Mucosa of stomach (tissue), 1 donor: ENCODE results near the gene PAX9.

Experiments
- H3K27me3 ChIP-seq: one replicate; pipeline ENCODE4 v1.7.0; 2013; ENCODE audit warnings: mild to moderate bottlenecking, low read length; ENCODE audit not compliant: control insufficient read depth, insufficient read depth
- H3K36me3 ChIP-seq: one replicate; pipeline ENCODE4 v1.7.0; 2013; ENCODE audit warnings: low read length; ENCODE audit not compliant: control insufficient read depth, insufficient read depth
- H3K4me1 ChIP-seq: one replicate; pipeline ENCODE4 v1.7.0; 2013; ENCODE audit warnings: mild to moderate bottlenecking, low read length; ENCODE audit not compliant: control insufficient read depth, insufficient read depth
- H3K4me3 ChIP-seq: one replicate; pipeline ENCODE4 v1.7.0; 2013; ENCODE audit warnings: low read length
- H3K9ac ChIP-seq: one replicate; pipeline ENCODE4 v1.7.0; 2013; ENCODE audit warnings: mild to moderate bottlenecking, low read length, moderate library complexity
- H3K9me3 ChIP-seq: one replicate; pipeline ENCODE4 v1.7.0; 2013; ENCODE audit warnings: mild to moderate bottlenecking, low read length, moderate library complexity; ENCODE audit not compliant: control insufficient read depth
- donor health status: Pancreatic carcinoma.

PAX9 gene

GRCh38 chr14:36661506-36662257 lies at the start of gene PAX9:
TSS of gene PAX9 (plus strand) at chr14:36661860. CDS start at chr14:36662090, 230 bp downstream.
- Histone ChIP-seq H3K4me3 (peak within 1 kb of the TSS; percentile 31), H3K36me3 (no peaks in the 10 kb centered on the region), H3K9ac (no peak within 1 kb of the TSS), H3K27me3 (peaks cover 100% of the 10 kb centered on the region), H3K4me1 (peaks cover 47% of the 10 kb centered on the region), H3K9me3 (no peaks in the 10 kb centered on the region)

- Histone ChIP-seq H3K4me3 (no peak overlapping the region), H3K36me3 (no peaks in the 10 kb centered on the region), H3K9ac (no peak overlapping the region), H3K27me3 (no peaks in the 10 kb centered on the region), H3K9me3 (no peaks in the 10 kb centered on the region), H3K4me1 (no peaks in the 10 kb centered on the region)
These were observed 43.8 kb upstream of the PAX9 start for GRCh38 chr14:36617824-36618223.

GRCh38 chr14:36618641-36619040 lies 43.0 kb upstream of the PAX9 start:
- H3K36me3 ChIP-seq = no peaks in the 10 kb centered on the region

GRCh38 chr14:36619131-36619530 lies 42.5 kb upstream of the PAX9 start:
- Histone ChIP-seq H3K4me1 (no peaks in the 10 kb centered on the region), H3K4me3 (no peak overlapping the region), H3K9me3 (no peaks in the 10 kb centered on the region), H3K36me3 (no peaks in the 10 kb centered on the region), H3K27me3 (no peaks in the 10 kb centered on the region), H3K9ac (no peak overlapping the region)

More at GRCh38 chr14:36618641-36619040, 43.0 kb upstream of the PAX9 start:
- no peaks in the 10 kb centered on the region for H3K4me1 ChIP-seq
- no peak overlapping the region for H3K4me3 ChIP-seq
- no peaks in the 10 kb centered on the region for H3K9me3 ChIP-seq
- no peak overlapping the region for H3K9ac ChIP-seq
- no peaks in the 10 kb centered on the region for H3K27me3 ChIP-seq

- Histone ChIP-seq H3K4me3 (no peak overlapping the region), H3K9me3 (no peaks in the 10 kb centered on the region), H3K9ac (no peak overlapping the region), H3K27me3 (no peaks in the 10 kb centered on the region), H3K4me1 (no peaks in the 10 kb centered on the region), H3K36me3 (no peaks in the 10 kb centered on the region)
These were observed 41.8 kb upstream of the PAX9 start for GRCh38 chr14:36619853-36620252.

GRCh38 chr14:36625014-36625413 lies 36.6 kb upstream of the PAX9 start:
- Histone ChIP-seq H3K9ac (no peak overlapping the region), H3K36me3 (no peaks in the 10 kb centered on the region), H3K27me3 (peaks cover 7% of the 10 kb centered on the region), H3K4me1 (no peaks in the 10 kb centered on the region), H3K9me3 (no peaks in the 10 kb centered on the region), H3K4me3 (no peak overlapping the region)

GRCh38 chr14:36625436-36625835 lies 36.2 kb upstream of the PAX9 start:
- H3K9ac ChIP-seq = no peak overlapping the region
- peaks cover 7% of the 10 kb centered on the region for H3K27me3 ChIP-seq
- H3K4me1 ChIP-seq = no peaks in the 10 kb centered on the region
- H3K4me3 ChIP-seq = no peak overlapping the region
- no peaks in the 10 kb centered on the region for H3K36me3 ChIP-seq
- no peaks in the 10 kb centered on the region for H3K9me3 ChIP-seq

GRCh38 chr14:36626151-36626550 lies 35.5 kb upstream of the PAX9 start:
- Histone ChIP-seq H3K36me3 (no peaks in the 10 kb centered on the region), H3K4me1 (no peaks in the 10 kb centered on the region), H3K9ac (no peak overlapping the region), H3K4me3 (no peak overlapping the region), H3K27me3 (peaks cover 7% of the 10 kb centered on the region), H3K9me3 (no peaks in the 10 kb centered on the region)

- Histone ChIP-seq H3K4me3 (no peak overlapping the region), H3K36me3 (no peaks in the 10 kb centered on the region), H3K4me1 (no peaks in the 10 kb centered on the region), H3K9ac (no peak overlapping the region), H3K9me3 (no peaks in the 10 kb centered on the region), H3K27me3 (peaks cover 7% of the 10 kb centered on the region)
These were observed 33.7 kb upstream of the PAX9 start for GRCh38 chr14:36627981-36628380.

- Histone ChIP-seq H3K9me3 (no peaks in the 10 kb centered on the region), H3K36me3 (no peaks in the 10 kb centered on the region), H3K4me1 (no peaks in the 10 kb centered on the region), H3K4me3 (no peak overlapping the region), H3K9ac (no peak overlapping the region), H3K27me3 (no peaks in the 10 kb centered on the region)
These were observed 28.1 kb upstream of the PAX9 start for GRCh38 chr14:36633580-36633979.

GRCh38 chr14:36646664-36647416 lies 14.8 kb upstream of the PAX9 start:
- H3K9me3 ChIP-seq = no peaks in the 10 kb centered on the region
- H3K4me1 ChIP-seq = peaks cover 12% of the 10 kb centered on the region
- peak overlapping the region; percentile 37 for H3K4me3 ChIP-seq
- H3K27me3 ChIP-seq = peaks cover 62% of the 10 kb centered on the region
- no peak overlapping the region for H3K9ac ChIP-seq
- H3K36me3 ChIP-seq = no peaks in the 10 kb centered on the region

GRCh38 chr14:36647417-36647823 lies 14.2 kb upstream of the PAX9 start:
- peaks cover 68% of the 10 kb centered on the region for H3K27me3 ChIP-seq
- no peak overlapping the region for H3K9ac ChIP-seq
- peaks cover 12% of the 10 kb centered on the region for H3K4me1 ChIP-seq
- peak overlapping the region; percentile 37 for H3K4me3 ChIP-seq
- no peaks in the 10 kb centered on the region for H3K36me3 ChIP-seq
- H3K9me3 ChIP-seq = no peaks in the 10 kb centered on the region
